NOMO-1 treated with DMSO at 0.1 percent for 48 hours (cell line): ENCODE results near the gene BRD3.
A peak's percentile ranks its signal among the peaks of the same experiment; 100 is the strongest.

Experiments used
- DNase-seq: peaks from one replicate; lab custom pipeline; 2025; ENCODE audit not compliant: unreplicated experiment; lab: John Stamatoyannopoulos, UW

The BRD3 gene

DNA sequence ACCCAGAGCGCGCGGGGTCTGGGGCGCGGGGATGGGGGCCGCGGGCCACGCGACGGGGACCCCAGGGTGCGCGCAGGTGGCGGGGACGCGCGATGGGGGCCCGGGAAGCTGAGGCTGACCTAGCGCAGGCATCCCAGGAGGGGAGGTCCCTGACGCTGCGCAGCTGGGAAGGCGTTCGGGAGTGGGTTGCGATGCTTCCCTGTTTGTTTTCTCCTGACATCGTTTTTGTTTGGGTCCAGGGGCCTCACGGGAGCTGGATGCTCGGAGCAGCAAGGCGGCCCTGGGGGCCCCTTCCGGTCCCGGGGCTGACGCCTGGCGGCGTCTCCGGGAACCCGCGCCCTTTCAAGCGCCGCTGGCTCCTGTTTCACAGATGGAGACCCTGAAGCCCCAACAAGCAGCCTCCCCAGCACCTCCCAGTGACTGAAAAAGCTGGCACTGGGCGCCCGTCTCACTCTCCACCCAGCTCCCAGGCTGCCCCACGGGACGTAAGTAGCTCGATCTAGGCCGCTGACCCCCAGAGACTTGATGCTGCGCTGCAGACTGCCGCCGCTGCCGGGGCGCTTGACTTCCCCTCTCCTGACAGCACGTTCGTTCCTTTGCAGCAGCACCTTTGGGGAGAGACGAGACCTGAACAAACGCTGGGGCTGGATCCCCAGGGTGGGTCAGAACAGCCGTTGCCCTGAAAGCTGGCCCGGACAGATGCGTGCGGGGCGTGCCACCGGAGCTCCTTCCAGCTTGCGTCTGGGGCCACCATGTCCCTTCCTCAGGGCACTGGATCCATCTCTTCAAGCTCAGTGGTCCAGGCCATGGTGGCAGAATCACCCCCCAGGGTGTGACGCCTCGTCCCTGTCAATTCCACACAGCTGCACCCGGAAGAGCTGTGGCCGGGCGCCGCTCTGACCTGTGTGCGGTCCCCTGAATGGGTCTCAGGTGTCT lies 42.0 kb downstream of the BRD3 start:
- no peak for DNase-seq

DNA sequence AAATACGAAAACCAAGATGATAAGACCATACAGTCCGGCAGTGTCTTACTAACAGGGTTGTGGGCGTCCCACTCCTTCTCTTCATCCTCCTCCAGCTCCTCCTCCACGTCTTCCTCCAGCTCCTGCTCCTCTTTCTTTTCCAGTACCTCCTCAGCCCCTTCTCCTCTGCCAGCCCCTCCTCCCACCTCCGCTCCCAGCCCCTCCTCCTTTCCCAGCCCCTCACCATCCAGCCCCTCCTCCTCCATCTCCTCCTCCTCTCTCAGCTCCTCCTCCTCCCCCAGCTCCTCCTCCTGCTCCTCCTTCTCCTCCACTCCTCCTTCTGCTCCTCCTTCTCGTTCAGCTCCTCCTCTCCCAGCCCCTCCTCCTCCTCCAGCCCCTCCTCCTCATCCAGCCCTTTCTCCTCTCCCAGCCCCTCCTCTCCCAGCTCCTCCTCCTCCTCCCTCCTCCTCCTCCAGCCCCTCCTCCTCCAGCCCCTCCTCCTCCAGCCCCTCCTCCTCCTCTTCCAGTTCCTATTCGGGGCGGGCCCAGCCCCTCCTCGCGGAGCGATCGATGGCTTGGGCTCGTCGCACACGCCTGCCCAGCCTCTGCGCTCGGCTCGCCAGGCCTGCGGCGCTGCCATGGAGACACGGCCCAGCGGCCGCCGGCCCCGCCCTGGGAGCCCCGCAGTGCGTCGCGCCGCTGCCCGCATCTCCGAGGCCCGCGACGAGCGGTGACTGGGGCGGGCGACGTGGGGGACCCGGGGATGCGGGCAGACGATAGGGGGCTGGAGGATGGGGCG lies 42.8 kb downstream of the BRD3 start, which contains the start of gene BRD3OS:
Gene BRD3OS, plus strand, starts transcription at position 654 of the 778 bp plus-strand sequence. CDS start 1,267 bp downstream, outside the sequence.
- DNase-seq: peak; percentile 98

DNA sequence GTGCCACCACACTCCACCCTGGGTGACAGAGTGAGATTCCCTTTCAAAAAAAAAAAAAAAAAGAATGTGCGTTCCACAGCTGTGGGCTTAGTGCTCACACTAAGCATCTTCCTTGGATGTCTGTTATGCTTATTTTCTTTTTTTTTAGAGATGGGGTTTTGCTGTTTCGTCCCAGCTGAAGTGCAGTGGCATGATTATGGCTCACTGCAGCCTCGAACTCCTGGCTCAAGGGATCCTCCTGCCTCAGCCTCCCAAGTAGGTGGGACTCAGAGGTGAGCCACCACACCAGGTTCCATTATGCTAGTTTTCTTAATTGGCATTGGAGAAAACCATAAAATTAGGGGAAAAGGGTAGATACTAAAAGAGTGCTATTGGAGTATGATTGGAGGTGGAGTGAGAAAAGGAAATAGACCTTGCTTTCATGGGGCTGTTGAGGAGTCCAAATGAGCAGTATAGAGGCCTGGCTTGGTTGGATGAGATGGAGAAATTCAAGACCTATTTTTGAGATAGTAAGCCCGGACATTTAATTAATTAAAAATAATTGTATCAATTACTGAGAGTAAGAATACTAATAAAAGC lies 43.5 kb downstream of the BRD3 start:
- DNase-seq: no peak

DNA sequence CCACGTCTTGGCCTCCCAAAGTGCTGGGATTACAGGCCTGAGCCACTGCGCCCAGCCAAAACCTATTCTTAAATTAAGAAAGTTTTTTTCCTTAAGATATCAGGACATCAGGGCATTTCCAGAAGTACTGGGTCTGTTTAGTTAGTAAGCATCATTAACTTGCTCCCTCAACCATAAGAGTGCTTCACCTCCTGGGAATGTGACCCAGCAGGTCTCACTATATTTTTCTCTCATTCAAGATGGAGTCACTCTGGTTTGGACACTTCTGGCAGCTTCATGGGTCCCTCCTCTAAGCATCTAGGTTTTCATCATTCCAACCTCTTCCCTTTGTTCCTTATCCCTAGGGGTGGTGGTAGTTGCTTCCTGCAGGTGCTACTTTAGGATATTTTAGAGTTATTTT lies 52.9 kb downstream of the BRD3 start:
- no peak for DNase-seq

DNA sequence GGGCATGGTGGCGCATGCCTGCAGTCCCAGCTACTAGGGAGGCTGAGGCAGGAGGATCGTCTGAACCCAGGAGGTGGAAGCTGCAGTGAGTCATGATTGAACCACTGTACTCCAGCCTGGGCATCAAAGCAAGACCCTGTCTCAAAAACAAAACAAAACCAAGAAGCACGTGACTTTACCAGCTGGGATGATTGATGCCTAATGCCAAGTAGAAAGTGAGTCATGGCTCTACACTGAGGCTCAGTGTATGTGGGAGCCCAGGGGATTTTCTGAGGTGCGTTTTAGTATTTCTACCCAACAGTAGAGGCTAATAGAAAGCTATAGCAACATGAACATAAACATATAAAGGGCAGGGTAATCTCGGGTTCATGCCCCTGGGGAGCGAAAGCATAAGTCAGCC lies 56.4 kb downstream of the BRD3 start:
- no peak for DNase-seq

DNA sequence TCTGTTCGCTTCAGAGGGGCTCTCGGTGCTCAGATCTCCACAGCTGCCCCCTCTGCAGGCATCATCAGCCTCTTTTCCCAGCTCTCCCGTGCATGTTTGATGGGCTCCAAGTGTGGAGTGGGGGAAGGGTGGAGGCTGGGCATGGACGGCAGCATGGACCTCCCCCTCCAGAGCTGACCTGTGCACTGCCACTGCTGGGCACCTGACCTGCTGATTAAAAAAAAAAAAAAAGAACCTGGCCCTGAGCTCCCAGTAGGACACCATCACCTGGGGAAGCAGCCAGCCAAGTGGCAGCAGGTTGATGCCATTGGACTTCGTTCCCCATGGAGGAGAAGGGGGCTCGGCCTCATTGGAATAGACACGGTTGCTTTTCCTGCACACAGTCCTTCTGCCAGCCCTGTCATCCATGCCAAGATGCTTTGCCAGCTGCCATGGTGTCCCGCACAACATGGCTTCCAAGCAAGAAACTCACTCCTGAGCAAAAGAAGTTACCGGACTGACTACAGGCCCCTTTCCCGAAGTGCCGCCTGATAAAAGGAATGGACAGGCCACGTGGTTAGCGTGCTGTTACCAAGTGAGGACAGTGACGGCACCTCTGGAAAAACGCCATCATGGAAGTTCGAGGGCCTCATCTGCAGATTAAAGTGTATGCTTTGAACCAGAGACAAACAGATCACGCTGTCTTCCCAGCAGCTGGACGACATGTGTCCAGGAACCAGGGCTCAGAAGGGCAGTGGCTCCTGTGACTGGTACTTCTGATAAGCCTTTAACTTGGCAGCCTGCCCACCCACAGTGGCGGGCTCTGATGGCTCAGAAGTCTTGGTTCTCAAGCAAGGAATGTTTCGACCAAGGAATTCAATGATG lies 57.3 kb downstream of the BRD3 start:
- no peak for DNase-seq

DNA sequence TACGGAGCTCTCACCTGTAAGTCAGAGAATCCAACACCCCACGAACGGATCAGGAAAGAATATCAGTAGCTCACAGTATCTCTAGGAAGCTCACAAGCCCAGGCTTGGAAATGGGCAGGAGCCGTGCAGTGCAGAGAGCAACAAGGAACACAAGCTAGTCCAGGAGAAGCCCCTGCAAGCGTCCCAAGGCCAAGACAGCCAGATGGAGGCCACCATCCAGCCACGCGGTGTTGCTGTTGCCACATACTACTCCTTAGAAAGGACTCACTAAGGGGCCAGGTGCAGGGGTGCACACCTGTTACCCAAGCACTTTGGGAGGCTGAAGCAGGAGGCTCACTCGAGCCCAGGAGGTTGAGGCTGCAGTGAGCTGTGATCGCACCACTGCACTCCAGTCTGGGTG lies 60.3 kb downstream of the BRD3 start:
- DNase-seq: no peak

DNA sequence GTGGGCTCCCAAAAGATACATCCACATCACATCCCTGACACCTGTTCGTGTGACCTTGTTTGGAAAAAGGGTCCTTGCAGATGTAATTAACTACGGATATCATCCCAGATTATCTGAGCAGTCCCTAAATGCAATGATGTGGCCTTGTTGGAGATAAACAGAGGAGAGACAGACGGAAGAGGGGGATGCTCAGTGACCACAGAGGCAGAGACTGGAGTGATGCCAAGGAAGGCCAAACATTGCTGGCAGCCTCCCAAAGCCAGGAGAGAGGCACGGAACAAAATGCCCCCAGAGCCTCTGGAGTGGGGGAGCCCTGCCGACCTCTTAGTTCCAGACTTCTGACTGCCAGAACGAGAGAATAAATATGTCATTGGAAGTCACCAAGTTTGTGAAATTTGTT lies 60.7 kb downstream of the BRD3 start:
- no peak for DNase-seq

DNA sequence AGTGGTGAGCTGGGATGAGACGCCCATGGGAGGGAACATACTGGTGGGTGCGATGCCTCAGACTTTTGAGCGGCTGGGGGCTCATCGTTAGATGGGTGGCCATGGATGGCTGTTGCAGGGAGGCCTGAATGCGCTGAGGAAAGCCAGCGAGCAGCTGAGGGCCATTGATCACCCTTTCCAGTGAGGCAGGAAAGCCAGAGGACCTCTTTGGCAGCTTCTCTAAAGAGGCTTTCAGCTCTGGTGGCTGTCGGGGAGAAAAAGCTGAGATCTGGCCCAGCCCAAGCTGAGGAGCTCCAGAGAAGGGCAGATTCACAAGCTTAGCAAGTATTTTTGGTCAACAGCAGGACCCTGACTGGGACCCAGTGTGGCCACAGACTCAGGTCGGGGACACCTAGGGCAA lies 62.4 kb downstream of the BRD3 start:
- DNase-seq: no peak

DNA sequence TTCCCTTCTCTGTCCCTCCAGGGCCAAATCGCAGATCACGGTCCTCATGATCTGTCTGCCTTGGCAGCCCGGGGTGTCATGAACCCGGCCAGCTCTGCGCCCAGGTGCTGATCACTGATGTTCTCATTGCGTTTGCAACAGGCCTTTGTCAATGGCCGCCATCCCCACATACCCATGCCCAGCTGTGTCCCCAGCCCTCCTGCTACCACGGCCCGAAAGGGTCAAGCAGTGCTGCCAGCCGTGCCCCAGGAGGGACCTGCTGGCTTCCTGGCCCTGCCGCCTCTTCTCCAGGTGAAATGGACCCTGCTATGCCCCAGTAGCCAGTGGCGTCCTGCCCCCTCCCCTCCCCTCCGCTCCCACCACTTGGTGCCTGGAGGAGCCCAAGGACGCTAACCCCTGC lies 62.9 kb downstream of the BRD3 start:
- no peak for DNase-seq

DNA sequence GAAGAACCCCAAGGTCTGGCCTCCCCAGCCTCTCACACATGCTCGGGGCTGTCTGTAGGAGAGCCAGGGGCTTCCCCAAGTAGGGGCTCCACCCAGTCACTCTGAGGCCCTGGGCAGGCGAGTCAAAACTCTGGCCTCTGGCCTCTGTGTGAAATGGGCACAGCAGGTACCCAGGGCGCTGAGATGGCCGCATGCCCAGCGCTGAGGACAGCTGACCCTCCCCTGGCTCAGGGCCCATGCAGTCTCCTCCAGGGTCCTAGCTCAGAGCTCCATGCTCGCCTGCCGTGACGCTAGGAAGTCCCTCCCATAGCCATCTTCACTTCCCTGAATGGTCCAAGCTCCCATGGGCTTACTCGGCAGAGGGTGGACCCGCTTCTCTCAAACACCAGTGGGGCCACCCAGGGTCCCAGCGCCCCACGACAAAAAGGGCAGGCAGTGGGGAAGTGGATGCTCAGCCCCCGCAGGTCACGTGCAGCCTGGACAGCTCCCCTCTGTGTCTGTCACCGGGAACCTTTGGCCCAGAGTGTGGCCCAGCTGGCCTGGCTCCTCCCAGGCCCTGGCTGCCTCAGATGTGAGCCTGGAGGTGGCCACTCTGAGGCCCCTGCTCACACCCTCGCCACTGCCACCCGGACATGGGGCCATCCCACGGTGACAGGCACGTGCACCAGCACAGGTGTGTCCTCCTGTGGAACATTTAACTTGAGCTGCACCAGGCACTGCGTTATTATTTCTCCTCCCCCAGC lies 63.5 kb downstream of the BRD3 start:
- no peak for DNase-seq

DNA sequence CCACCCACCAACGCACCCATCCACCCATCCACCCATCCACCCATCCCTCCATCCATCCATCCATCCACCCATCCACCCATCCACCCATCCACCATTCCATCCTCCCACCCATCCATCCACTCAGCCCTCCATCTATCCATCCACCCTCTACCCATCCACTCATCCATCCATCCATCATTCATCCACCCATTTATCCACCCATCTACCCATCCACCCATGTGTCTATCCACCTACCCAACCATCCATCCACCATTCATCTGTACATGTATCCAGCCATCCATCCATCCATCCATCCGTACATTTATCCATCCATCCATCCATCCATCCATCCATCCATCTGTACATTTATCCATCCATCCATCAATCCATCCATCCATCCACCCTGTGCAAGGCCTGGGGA lies 64.6 kb downstream of the BRD3 start:
- DNase-seq: no peak

DNA sequence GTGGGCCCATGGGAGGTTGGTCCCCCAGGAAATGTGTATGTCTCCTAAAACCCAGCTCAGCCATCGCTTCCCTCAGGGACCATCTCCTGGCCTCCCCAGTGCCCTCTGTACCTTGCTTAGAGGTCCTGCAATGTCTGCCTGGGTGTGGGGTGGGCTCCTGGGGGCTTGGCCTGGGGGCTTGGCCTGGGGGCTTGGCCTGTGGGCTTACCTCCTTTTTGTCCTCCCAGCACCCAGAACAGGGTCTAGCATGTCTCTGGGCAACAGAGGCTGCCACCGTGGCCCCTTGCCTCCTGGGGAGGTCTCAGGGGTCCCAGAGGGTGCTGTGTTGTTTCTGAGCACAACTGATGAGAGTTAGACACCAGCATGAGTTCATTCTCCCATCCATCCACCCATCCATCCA lies 65.0 kb downstream of the BRD3 start:
- DNase-seq: no peak

DNA sequence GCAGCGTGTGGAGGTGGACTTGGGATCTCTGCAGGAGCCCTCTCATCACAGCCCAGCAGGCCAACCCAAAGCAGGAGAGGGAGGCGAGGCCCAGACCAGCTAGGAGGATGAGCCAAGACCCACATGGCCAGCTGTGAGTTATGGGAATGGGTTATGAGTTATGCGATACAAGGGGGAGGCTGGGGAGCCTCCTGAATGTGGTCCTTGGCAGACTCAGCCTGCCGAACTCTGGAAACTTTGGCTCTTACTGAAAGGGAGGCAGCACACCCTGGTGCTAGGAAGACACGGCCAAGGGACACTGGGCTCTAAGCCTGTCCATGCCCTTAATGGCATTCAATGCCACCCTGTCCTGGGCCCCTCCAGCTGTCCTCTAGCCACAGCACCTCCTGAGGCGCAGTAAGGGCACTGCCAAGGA lies 68.0 kb downstream of the BRD3 start:
- DNase-seq: no peak

DNA sequence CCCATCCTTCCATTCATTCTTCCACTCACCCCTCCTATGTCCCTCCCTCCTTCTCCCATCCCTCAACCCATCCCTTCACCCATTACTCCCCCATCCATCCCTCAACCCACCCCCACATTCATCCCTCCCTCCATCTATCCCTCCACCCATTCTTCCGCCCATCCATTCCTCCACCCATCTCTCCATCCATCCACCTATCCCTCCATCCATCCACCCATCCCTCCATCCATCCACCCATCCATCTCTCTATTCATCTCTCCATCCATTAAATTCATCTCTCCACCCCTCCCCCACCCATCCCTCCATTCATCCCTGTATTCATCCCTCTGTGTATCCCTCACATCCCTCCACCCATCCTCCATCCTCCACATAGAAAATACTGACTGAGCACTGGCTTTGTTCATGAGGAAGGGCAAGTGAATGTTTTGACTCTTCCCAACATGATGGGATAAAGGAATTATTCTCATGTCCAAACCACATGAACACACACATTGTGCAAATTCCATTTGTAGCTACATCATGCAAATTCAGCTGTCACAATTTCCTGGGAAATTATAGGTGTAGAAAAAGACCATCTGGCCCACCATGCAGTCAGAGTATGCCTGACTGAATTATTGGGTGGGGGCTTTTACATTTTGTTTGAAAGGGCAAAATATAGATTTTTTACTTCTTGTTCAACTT lies 68.8 kb downstream of the BRD3 start:
- DNase-seq: no peak

DNA sequence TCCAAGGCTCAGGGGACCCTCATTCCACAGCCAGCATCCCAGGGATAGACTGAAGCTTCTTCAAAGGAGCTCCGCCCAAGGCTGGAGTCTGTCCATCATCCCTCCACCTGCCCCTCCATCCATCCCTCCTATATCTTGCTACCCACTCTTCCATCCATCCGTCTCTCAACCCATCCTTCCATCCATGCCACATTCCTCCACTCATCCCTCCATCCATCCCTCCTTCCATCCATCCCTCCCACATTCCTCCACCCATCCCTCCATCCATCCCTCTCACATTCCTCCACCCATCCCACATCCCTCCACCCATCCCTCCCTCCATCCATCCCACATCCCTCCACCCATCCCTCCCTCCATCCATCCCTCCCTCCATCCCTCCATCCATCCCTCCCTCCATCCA lies 70.2 kb downstream of the BRD3 start:
- no peak for DNase-seq

DNA sequence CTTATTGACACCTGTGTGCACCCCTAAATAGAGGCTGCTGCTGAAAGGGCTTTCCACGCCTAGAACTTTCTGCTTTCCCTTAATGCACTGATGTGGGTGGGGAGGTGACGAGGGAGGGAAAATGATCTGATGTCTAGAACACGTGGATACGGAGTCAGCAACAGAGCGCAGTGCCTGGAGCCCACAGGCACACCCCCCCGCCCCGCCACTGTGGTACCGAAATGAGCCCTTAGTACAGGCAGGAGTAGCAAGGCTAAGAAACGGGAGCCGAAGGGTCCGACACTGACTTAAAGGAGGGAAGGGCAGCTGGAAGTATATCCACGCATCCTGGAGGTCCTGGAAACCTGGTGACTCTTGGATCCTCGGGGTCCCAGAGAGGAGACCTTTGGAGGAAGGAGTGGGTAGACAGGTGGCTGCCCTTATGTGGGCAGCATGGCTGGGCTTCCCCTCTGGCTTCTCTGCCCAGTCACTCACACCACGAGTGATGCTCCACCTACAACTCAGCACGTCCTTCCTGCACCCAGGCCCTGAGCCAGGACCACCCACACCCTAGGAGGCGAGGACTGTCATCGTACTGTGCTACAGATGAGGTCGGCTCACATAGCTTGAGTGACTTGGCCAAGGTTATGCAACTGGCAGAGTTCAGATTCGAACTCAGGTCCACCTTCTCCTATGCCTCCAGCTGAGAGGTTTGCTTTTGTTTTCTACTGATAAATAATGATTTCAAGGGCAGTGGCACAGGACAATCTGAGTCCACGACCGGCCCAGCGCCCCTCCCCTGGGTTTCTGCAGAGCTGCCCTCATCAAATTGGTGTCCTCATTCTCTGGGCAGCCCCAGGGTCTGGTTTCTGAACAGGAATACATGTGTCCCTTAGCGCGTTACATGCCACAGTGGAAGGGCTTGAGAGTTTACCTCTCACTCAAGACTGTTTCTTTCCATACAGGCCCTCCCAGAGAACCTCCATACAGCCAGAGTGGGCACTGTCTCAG lies 71.0 kb downstream of the BRD3 start:
- DNase-seq: no peak
